ENCODE results near the gene SLC19A2.

DNA sequence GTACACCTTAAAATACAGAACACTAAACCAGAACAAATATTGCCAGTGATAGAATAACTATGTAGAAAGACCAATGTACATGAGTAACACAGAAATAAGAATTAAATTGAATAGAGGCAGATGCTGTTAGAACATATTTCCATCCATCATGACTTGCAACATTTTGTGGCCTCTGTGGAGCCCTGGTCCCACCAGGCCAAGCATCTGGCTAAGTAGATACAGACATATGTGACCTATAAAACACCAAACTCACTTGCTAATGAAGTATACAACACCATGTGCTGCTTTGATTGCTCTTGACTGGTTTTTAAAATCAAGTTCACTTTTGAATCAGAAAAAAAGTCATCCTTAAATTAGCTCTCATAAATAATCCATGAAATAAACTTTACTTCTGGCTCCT lies 20.5 kb downstream of the SLC19A2 start:
- no peak for TF ChIP-seq GATA2 (IDR thresholded peaks at IDR 0.05; ENCODE audit: low read depth, low read length)
- no peak for TF ChIP-seq GATA3 (IDR thresholded peaks at IDR 0.05; ENCODE audit: low read depth, low read length)

Data from SH-SY5Y (cell line).